GM23248 (cell line): Measurements from ENCODE around the gene ADRA2C. TPM values are rescaled to one million over a fixed set of nuclear protein-coding genes. Genes with fewer than 3 reads are reported as not detected.

Experiments
- DNase-seq: peaks from one replicate; pipeline ENCODE4 v3.0.0-alpha.2; 2015
- H2AFZ ChIP-seq: fragments of 200-600 bp; sonication (generic); 2 replicates; pipeline ENCODE4 v1.6.1; 2016; ENCODE audit warnings: antibody characterized with exemption
- H3F3A ChIP-seq: fragments of 200-600 bp; sonication (generic); 2 replicates; pipeline ENCODE4 v1.6.1; 2016; ENCODE audit warnings: mild to moderate bottlenecking, antibody characterized with exemption, mixed run types; ENCODE audit not compliant: insufficient read depth
- H3K27ac ChIP-seq: fragments of 200-600 bp; sonication (generic); 2 replicates; pipeline ENCODE4 v1.5.1; 2016; ENCODE audit warnings: mild to moderate bottlenecking
- H3K27me3 ChIP-seq: fragments of 200-600 bp; sonication (generic); replicated peaks from 2 replicates; pipeline ENCODE4 v1.6.1; 2016; ENCODE audit warnings: mild to moderate bottlenecking; ENCODE audit not compliant: insufficient read depth
- H3K36me3 ChIP-seq: fragments of 200-600 bp; sonication (generic); 2 replicates; pipeline ENCODE4 v1.6.1; 2016; ENCODE audit warnings: low read depth, mild to moderate bottlenecking
- H3K4me1 ChIP-seq: fragments of 200-600 bp; sonication (generic); 2 replicates; pipeline ENCODE4 v1.6.1; 2016; ENCODE audit warnings: mild to moderate bottlenecking; ENCODE audit not compliant: insufficient read depth
- H3K4me2 ChIP-seq: fragments of 200-600 bp; sonication (generic); one replicate; pipeline ENCODE4 v1.6.1; 2016; ENCODE audit warnings: mild to moderate bottlenecking; ENCODE audit not compliant: unreplicated experiment
- H3K4me3 ChIP-seq: fragments of 200-600 bp; sonication (generic); 2 replicates; pipeline ENCODE4 v1.5.1; 2016; ENCODE audit warnings: mild to moderate bottlenecking
- H3K79me2 ChIP-seq: fragments of 200-600 bp; sonication (generic); 2 replicates; pipeline ENCODE4 v1.6.1; 2016; ENCODE audit warnings: mild to moderate bottlenecking; ENCODE audit not compliant: insufficient read depth
- H3K9ac ChIP-seq: fragments of 200-600 bp; sonication (generic); 2 replicates; pipeline ENCODE4 v1.6.1; 2016; ENCODE audit warnings: mild to moderate bottlenecking
- H3K9me2 ChIP-seq: fragments of 200-600 bp; sonication (generic); 2 replicates; pipeline ENCODE4 v1.6.1; 2016; ENCODE audit warnings: mixed run types, mild to moderate bottlenecking, moderate library complexity; ENCODE audit not compliant: insufficient read depth
- H3K9me3 ChIP-seq: fragments of 200-600 bp; sonication (generic); one replicate; pipeline ENCODE4 v1.6.1; 2017; ENCODE audit warnings: low read depth
- H4K20me1 ChIP-seq: fragments of 200-600 bp; sonication (generic); 2 replicates; pipeline ENCODE4 v1.6.0; 2016; ENCODE audit not compliant: insufficient read depth
- EZH2 ChIP-seq: fragments of 200-600 bp; sonication (generic); IDR thresholded peaks from 2 replicates; pipeline ENCODE4 v1.6.1; 2018; ENCODE audit warnings: antibody characterized with exemption, mild to moderate bottlenecking; ENCODE audit not compliant: insufficient read depth, poor library complexity, severe bottlenecking
- EZH2phosphoT487 ChIP-seq: fragments of 200-600 bp; sonication (generic); IDR thresholded peaks from 2 replicates; pipeline ENCODE4 v1.6.1; 2018; ENCODE audit warnings: antibody characterized with exemption, moderate library complexity, mild to moderate bottlenecking, low read depth; ENCODE audit not compliant: insufficient read depth
- WGBS, 2 experiments: methylation state at CpG; one replicate each; pipeline ENCODE4 v1.1.6; 2015 to 2017; ENCODE audit warnings: low lambda C conversion rate in 2 of 2, low coverage in 1 of 2; ENCODE audit errors: missing lambda C conversion rate in 2 of 2; 5-methylcytosine and 5-hydroxymethylcytosine counted together
- in situ Hi-C: fragments of 300-500 bp; cut with MboI; formaldehyde crosslinking; loops from 2 replicates; pipeline ENCODE4 v1.15.0; 2020
- polyA plus RNA-seq: library from polyadenylated mRNA; unstranded; fragments of >200 nt; fragmentation: Nextera tagmentation; extraction: Ambion mirVana; gene quantifications from 2 replicates; pipeline ENCODE4 v1.2.1, GENCODE V29; 2016
- total RNA-seq: library from RNA; depleted of rRNA; stranded (reverse); fragments of >200 nt; shearing (Covaris generic); gene quantifications from 2 replicates; pipeline ENCODE4 v1.2.3, GENCODE V29; 2014

ADRA2C gene
- total and polyA plus RNA-seq, 2 experiments from 2014 or later: 0.14 to 2.2 TPM

DNA sequence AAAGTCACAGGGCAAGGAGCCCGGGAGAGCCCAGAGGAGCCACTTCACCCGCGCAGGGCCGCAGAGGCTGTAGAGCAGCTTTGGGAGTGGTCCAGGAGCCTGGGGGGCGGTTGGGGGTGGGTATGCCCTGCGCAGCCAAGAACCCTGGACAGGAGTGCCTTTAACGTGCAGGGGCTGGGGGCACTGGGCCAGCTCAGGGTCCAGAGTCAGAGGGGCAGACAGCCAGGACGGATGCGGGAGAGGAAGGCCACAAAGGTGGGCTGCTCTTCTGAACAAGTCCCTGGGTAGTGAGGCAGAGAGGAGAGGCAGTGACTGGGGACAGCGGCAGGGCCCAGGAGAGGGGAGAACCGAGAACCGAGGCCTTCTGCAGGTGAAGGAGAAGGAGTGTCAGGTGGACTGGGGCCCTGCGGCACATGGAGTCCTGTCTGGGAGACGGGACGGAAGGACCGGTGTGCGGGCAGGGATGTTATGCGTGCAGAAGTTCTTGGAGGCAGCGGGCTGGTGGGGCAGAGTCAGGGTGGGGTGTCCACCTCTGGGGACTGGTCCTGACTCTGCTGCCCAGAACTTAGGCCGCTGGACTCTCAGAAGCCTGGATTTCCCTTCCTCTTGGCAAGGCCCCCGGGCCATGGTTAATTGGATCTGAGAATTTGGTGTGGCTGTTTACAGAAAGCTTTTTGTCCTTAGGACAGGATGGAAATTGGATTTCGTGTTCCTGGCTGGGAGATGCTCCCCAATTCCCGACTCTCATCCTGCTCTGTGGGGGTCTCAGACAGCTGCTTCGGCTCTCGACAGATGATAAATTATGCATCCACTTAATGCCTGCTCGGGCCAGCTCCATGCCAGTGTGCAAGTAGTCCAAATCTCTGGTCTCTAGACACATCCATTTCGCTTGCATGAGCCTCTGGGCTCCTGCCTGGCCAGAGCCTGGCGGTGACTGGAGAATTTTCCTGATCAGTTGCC, 31.9 kb downstream of the ADRA2C start:
- 54 to 57% methylated on average over 25 to 28 of the region's 28 CpGs for WGBS, 2 experiments
- no peak overlapping the region for H3K4me3 ChIP-seq
- H3K27me3 ChIP-seq: peaks cover 10% of the 10 kb centered on the region; the same call in 1 of the 2 replicates
- H3K4me1 ChIP-seq: no peaks in the 10 kb centered on the region
- no peaks in the 10 kb centered on the region for H3K9me3 ChIP-seq
- in situ Hi-C loops: no loop called here
- H3F3A ChIP-seq: no peaks in the 10 kb centered on the region
- H3K4me2 ChIP-seq: no peak overlapping the region
- H4K20me1 ChIP-seq: no peaks in the 10 kb centered on the region
- no peak overlapping the region for H2AFZ ChIP-seq
- no peak for DNase-seq
- H3K79me2 ChIP-seq: no peaks in the 10 kb centered on the region
- H3K27ac ChIP-seq: no peak overlapping the region
- H3K9ac ChIP-seq: no peak overlapping the region
- no peak for TF ChIP-seq EZH2
- no peak for TF ChIP-seq EZH2phosphoT487
- H3K9me2 ChIP-seq: no peaks in the 10 kb centered on the region
- H3K36me3 ChIP-seq: no peaks in the 10 kb centered on the region

DNA sequence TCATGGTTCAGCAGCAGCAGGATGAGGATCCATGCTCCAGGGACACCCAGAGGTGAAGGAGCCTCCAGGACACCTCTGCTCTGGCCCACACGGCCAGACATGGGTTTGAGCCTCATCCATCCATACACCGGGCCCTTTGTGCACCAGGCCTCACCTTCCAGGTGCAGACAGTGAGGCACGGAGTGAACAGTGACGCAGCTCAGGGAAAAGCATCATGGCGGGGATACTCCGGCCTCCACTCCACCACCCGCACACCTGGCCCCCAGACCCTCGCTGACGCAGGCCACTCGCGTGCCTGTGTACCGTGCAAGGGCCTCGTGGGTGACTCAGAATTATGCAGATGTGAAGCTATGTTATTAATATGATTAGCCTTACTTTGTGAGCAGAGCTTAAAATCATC, 33.3 kb downstream of the ADRA2C start:
- WGBS, 2 experiments: 27 to 35% methylated on average over 13 of the region's 13 CpGs
- no peaks in the 10 kb centered on the region for H3K9me3 ChIP-seq
- H3K4me2 ChIP-seq: no peak overlapping the region
- H3K36me3 ChIP-seq: no peaks in the 10 kb centered on the region
- no peak overlapping the region for H2AFZ ChIP-seq
- TF ChIP-seq EZH2phosphoT487 (no peak), EZH2 (no peak)
- no peak overlapping the region for H3K4me3 ChIP-seq
- no peak overlapping the region for H3K27ac ChIP-seq
- no peaks in the 10 kb centered on the region for H3K79me2 ChIP-seq
- no peak overlapping the region for H3K9ac ChIP-seq
- H3K4me1 ChIP-seq: no peaks in the 10 kb centered on the region
- no peak for DNase-seq
- no peaks in the 10 kb centered on the region for H4K20me1 ChIP-seq
- no peaks in the 10 kb centered on the region for H3K9me2 ChIP-seq
- H3F3A ChIP-seq: no peaks in the 10 kb centered on the region
- in situ Hi-C loops: no loop called here
- H3K27me3 ChIP-seq: peaks cover 10% of the 10 kb centered on the region; the same call in 1 of the 2 replicates

DNA sequence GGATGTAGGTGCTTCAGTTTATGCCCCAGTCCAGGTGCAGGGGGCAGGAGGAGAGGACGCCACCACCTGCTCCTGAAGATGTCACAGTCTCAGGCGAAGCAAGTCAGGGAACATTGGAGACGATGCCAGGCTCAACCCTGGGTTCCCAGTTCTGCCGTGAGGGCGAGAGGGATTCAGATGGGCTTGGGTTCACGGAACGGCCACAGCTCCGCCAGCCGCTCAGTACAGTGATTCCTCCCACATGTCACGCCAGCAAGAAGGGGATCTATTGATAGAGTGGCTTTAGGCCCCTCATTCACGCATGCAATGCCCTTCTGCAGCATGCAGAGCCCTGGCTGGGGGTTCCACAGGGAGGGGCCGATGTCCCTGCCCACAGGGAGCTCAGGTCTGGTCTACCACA, 34.2 kb downstream of the ADRA2C start:
- Histone ChIP-seq H3K4me1 (no peaks in the 10 kb centered on the region), H3K4me2 (no peak overlapping the region), H3K4me3 (no peak overlapping the region), H2AFZ (no peak overlapping the region), H3K9me2 (no peaks in the 10 kb centered on the region), H4K20me1 (no peaks in the 10 kb centered on the region), H3F3A (no peaks in the 10 kb centered on the region), H3K36me3 (no peaks in the 10 kb centered on the region), H3K9ac (no peak overlapping the region), H3K27ac (no peak overlapping the region), H3K79me2 (no peaks in the 10 kb centered on the region), H3K27me3 (peaks cover 10% of the 10 kb centered on the region; the same call in 1 of the 2 replicates), H3K9me3 (no peaks in the 10 kb centered on the region)
- 33 to 38% methylated on average over 12 of the region's 12 CpGs for WGBS, 2 experiments
- DNase-seq: no peak
- in situ Hi-C loops: no loop called here
- TF ChIP-seq EZH2 (no peak), EZH2phosphoT487 (no peak)

DNA sequence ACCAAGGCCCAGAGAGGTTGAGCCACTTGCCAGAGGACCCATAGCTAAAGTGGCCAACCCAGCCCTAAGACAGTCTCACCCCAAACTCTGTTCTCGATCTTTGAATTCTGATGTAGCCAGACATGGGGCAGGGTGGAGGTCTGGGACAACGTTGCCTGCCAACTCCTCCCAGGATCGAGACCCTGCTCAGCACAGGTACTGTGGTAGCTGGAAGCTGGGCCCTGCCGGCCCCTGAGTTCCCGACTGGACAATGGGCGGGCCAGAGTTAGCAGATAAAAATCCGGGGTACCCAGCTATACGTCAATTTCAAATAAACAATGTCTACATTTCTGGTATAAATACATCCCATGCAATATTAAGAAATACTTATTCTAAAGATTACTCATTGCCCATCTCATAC, 35.3 kb downstream of the ADRA2C start:
- Histone ChIP-seq H3K27ac (no peak overlapping the region), H3K36me3 (no peaks in the 10 kb centered on the region), H4K20me1 (no peaks in the 10 kb centered on the region), H3K4me2 (no peak overlapping the region), H3K9me3 (no peaks in the 10 kb centered on the region), H3K4me1 (no peaks in the 10 kb centered on the region), H3K79me2 (no peaks in the 10 kb centered on the region), H3K9ac (no peak overlapping the region), H3K4me3 (no peak overlapping the region), H3K9me2 (no peaks in the 10 kb centered on the region), H3F3A (no peaks in the 10 kb centered on the region), H3K27me3 (peaks cover 10% of the 10 kb centered on the region; the same call in 1 of the 2 replicates), H2AFZ (no peak overlapping the region)
- WGBS, 2 experiments: 49 to 55% methylated on average over 8 of the region's 8 CpGs
- DNase-seq: no peak
- in situ Hi-C loops: no loop called here
- TF ChIP-seq EZH2phosphoT487 (no peak), EZH2 (no peak)
